Measurements from ENCODE around the gene CFAP299. TPM values are rescaled to one million over a fixed set of nuclear protein-coding genes. Genes with fewer than 3 reads are reported as not detected.
"Not testable (repeated sequence)": the region's sequence is repeated elsewhere in the genome, so short reads cannot be mapped to it uniquely, and the experiment has no call there.

The CFAP299 gene
- total and polyA plus RNA-seq, 4 experiments from 2014 or later = not detected

GRCh38 chr4:80311130-80311529, 24.4 kb upstream of the CFAP299 start:
- CTCF ChIA-PET (ENCODE audit: partially characterized antibody) = no interaction called here
- H3K27me3 Mint-ChIP-seq = peaks cover 11 to 15% of the 10 kb centered on the region in 2 donors

GRCh38 chr4:80312124-80312523, 23.4 kb upstream of the CFAP299 start:
- H3K27ac Mint-ChIP-seq = no peak overlapping the region
- H3K4me1 Mint-ChIP-seq = no peaks in the 10 kb centered on the region
- intact Hi-C loops (cut with micrococcal nuclease) = no loop called here
- peaks cover 8% of the 10 kb centered on the region in 2 donors for H3K27me3 Mint-ChIP-seq
- no peaks in the 10 kb centered on the region for H3K9me3 ChIP-seq (ENCODE audit: control insufficient read depth in 1 of 2, low read length in 2 of 2)
- ChIA-PET CTCF (ENCODE audit: partially characterized antibody) (no interaction called here), POLR2A (ENCODE audit: partially characterized antibody) (no interaction called here)
- no peaks in the 10 kb centered on the region for H3K4me1 ChIP-seq (ENCODE audit: insufficient read depth, low read length)
- H3K4me3 Mint-ChIP-seq = no peak overlapping the region
- H3K36me3 Mint-ChIP-seq = no peaks in the 10 kb centered on the region
- no peak overlapping the region for H3K27ac ChIP-seq (ENCODE audit: low read depth, low read length)
- no peaks in the 10 kb centered on the region for H3K27me3 ChIP-seq (ENCODE audit: insufficient read depth, low read length)
- DNase-seq = no peak
- H3K4me3 ChIP-seq (ENCODE audit: low read length in 2 of 2) = no peak overlapping the region
- H3K36me3 ChIP-seq (ENCODE audit: insufficient read depth, low read length) = no peaks in the 10 kb centered on the region
- no peaks in the 10 kb centered on the region for H3K9me3 Mint-ChIP-seq

More at GRCh38 chr4:80311130-80311529, 24.4 kb upstream of the CFAP299 start:
- H3K27ac Mint-ChIP-seq = no peak overlapping the region
- no peak overlapping the region for H3K4me3 Mint-ChIP-seq
- Histone ChIP-seq H3K9me3 (ENCODE audit: control insufficient read depth in 1 of 2, low read length in 2 of 2) (no peaks in the 10 kb centered on the region), H3K4me1 (ENCODE audit: insufficient read depth, low read length) (no peaks in the 10 kb centered on the region), H3K27ac (ENCODE audit: low read depth, low read length) (no peak overlapping the region), H3K4me3 (ENCODE audit: low read length in 2 of 2) (no peak overlapping the region), H3K36me3 (ENCODE audit: insufficient read depth, low read length) (no peaks in the 10 kb centered on the region), H3K27me3 (ENCODE audit: insufficient read depth, low read length) (no peaks in the 10 kb centered on the region)
- no peak for DNase-seq
- no peaks in the 10 kb centered on the region for H3K9me3 Mint-ChIP-seq
- POLR2A ChIA-PET (ENCODE audit: partially characterized antibody) = no interaction called here
- intact Hi-C loops (cut with micrococcal nuclease) = no loop called here
- H3K4me1 Mint-ChIP-seq = no peaks in the 10 kb centered on the region
- H3K36me3 Mint-ChIP-seq = no peaks in the 10 kb centered on the region

- no peak overlapping the region for H3K27ac Mint-ChIP-seq
- H3K27me3 Mint-ChIP-seq = peaks cover 3 to 5% of the 10 kb centered on the region in 2 donors
Observed at GRCh38 chr4:80313627-80314026, 21.9 kb upstream of the CFAP299 start.

GRCh38 chr4:80315848-80316247, 19.7 kb upstream of the CFAP299 start:
- intact Hi-C loops (cut with micrococcal nuclease); H3K36me3 ChIP-seq (ENCODE audit: insufficient read depth, low read length); H3K4me1 ChIP-seq (ENCODE audit: insufficient read depth, low read length); POLR2A ChIA-PET (ENCODE audit: partially characterized antibody); H3K27ac Mint-ChIP-seq; H3K4me1 Mint-ChIP-seq; H3K36me3 Mint-ChIP-seq; H3K9me3 Mint-ChIP-seq; H3K27me3 ChIP-seq (ENCODE audit: insufficient read depth, low read length); H3K4me3 ChIP-seq (ENCODE audit: low read length in 2 of 2); DNase-seq; H3K4me3 Mint-ChIP-seq; H3K27ac ChIP-seq (ENCODE audit: low read depth, low read length); CTCF ChIA-PET (ENCODE audit: partially characterized antibody); H3K9me3 ChIP-seq (ENCODE audit: control insufficient read depth in 1 of 2, low read length in 2 of 2): not testable (repeated sequence)
- H3K27me3 Mint-ChIP-seq = peaks cover 7 to 13% of the 10 kb centered on the region in 2 donors

More at GRCh38 chr4:80313627-80314026, 21.9 kb upstream of the CFAP299 start:
- POLR2A ChIA-PET (ENCODE audit: partially characterized antibody) = no interaction called here
- Mint-ChIP-seq H3K4me3 (no peak overlapping the region), H3K36me3 (no peaks in the 10 kb centered on the region), H3K9me3 (no peaks in the 10 kb centered on the region), H3K4me1 (no peaks in the 10 kb centered on the region)
- H3K4me3 ChIP-seq (ENCODE audit: low read length in 2 of 2) = no peak overlapping the region
- no peak overlapping the region for H3K27ac ChIP-seq (ENCODE audit: low read depth, low read length)
- H3K27me3 ChIP-seq (ENCODE audit: insufficient read depth, low read length) = no peaks in the 10 kb centered on the region
- H3K36me3 ChIP-seq (ENCODE audit: insufficient read depth, low read length) = no peaks in the 10 kb centered on the region
- no peaks in the 10 kb centered on the region for H3K9me3 ChIP-seq (ENCODE audit: control insufficient read depth in 1 of 2, low read length in 2 of 2)
- intact Hi-C loops (cut with micrococcal nuclease) = no loop called here
- DNase-seq = no peak
- CTCF ChIA-PET (ENCODE audit: partially characterized antibody) = no interaction called here
- no peaks in the 10 kb centered on the region for H3K4me1 ChIP-seq (ENCODE audit: insufficient read depth, low read length)

GRCh38 chr4:80321341-80321740, 14.2 kb upstream of the CFAP299 start:
- Histone ChIP-seq H3K4me1 (ENCODE audit: insufficient read depth, low read length) (no peaks in the 10 kb centered on the region), H3K4me3 (ENCODE audit: low read length in 2 of 2) (no peak overlapping the region), H3K27me3 (ENCODE audit: insufficient read depth, low read length) (no peaks in the 10 kb centered on the region), H3K36me3 (ENCODE audit: insufficient read depth, low read length) (no peaks in the 10 kb centered on the region), H3K9me3 (ENCODE audit: control insufficient read depth in 1 of 2, low read length in 2 of 2) (no peaks in the 10 kb centered on the region), H3K27ac (ENCODE audit: low read depth, low read length) (no peak overlapping the region)
- Mint-ChIP-seq H3K27me3 (peaks cover 6 to 23% of the 10 kb centered on the region in 2 donors), H3K4me3 (no peak overlapping the region), H3K9me3 (peaks cover 0 to 2% (median 0%) of the 10 kb centered on the region in 8 donors), H3K27ac (no peak overlapping the region), H3K36me3 (no peaks in the 10 kb centered on the region), H3K4me1 (no peaks in the 10 kb centered on the region)
- intact Hi-C loops (cut with micrococcal nuclease) = no loop called here
- DNase-seq = no peak
- POLR2A ChIA-PET (ENCODE audit: partially characterized antibody) = no interaction called here
- CTCF ChIA-PET (ENCODE audit: partially characterized antibody) = no interaction called here

GRCh38 chr4:80321776-80322175, 13.8 kb upstream of the CFAP299 start:
- no peaks in the 10 kb centered on the region for H3K36me3 ChIP-seq (ENCODE audit: insufficient read depth, low read length)
- H3K4me1 Mint-ChIP-seq = no peaks in the 10 kb centered on the region
- H3K9me3 ChIP-seq (ENCODE audit: control insufficient read depth in 1 of 2, low read length in 2 of 2) = no peaks in the 10 kb centered on the region
- H3K9me3 Mint-ChIP-seq = peaks cover 0 to 2% (median 0%) of the 10 kb centered on the region in 8 donors
- H3K4me3 Mint-ChIP-seq = no peak overlapping the region
- H3K27ac Mint-ChIP-seq = no peak overlapping the region
- POLR2A ChIA-PET (ENCODE audit: partially characterized antibody) = no interaction called here
- intact Hi-C loops (cut with micrococcal nuclease) = no loop called here
- H3K36me3 Mint-ChIP-seq = no peaks in the 10 kb centered on the region
- no peaks in the 10 kb centered on the region for H3K27me3 ChIP-seq (ENCODE audit: insufficient read depth, low read length)
- no peak overlapping the region for H3K27ac ChIP-seq (ENCODE audit: low read depth, low read length)
- peaks cover 6 to 23% of the 10 kb centered on the region in 2 donors for H3K27me3 Mint-ChIP-seq
- H3K4me1 ChIP-seq (ENCODE audit: insufficient read depth, low read length) = no peaks in the 10 kb centered on the region
- DNase-seq = peak in 1 of 5 donors; percentile 27
- no peak overlapping the region for H3K4me3 ChIP-seq (ENCODE audit: low read length in 2 of 2)
- CTCF ChIA-PET (ENCODE audit: partially characterized antibody) = no interaction called here

GRCh38 chr4:80322716-80323115, 12.8 kb upstream of the CFAP299 start:
- H3K4me3 Mint-ChIP-seq = no peak overlapping the region
- CTCF ChIA-PET (ENCODE audit: partially characterized antibody) = no interaction called here
- no peak overlapping the region for H3K27ac ChIP-seq (ENCODE audit: low read depth, low read length)

GRCh38 chr4:80324171-80324570, 11.4 kb upstream of the CFAP299 start:
- H3K36me3 ChIP-seq (ENCODE audit: insufficient read depth, low read length) = no peaks in the 10 kb centered on the region
- Mint-ChIP-seq H3K4me1 (no peaks in the 10 kb centered on the region), H3K27ac (no peak overlapping the region), H3K27me3 (peaks cover 4 to 19% of the 10 kb centered on the region in 2 donors), H3K4me3 (no peak overlapping the region), H3K36me3 (no peaks in the 10 kb centered on the region), H3K9me3 (peaks cover 0 to 2% (median 0%) of the 10 kb centered on the region in 8 donors)
- intact Hi-C loops (cut with micrococcal nuclease) = no loop called here
- ChIA-PET POLR2A (ENCODE audit: partially characterized antibody) (no interaction called here), CTCF (ENCODE audit: partially characterized antibody) (no interaction called here)
- H3K4me1 ChIP-seq (ENCODE audit: insufficient read depth, low read length) = no peaks in the 10 kb centered on the region
- H3K27me3 ChIP-seq (ENCODE audit: insufficient read depth, low read length) = no peaks in the 10 kb centered on the region
- no peak overlapping the region for H3K4me3 ChIP-seq (ENCODE audit: low read length in 2 of 2)
- no peaks in the 10 kb centered on the region for H3K9me3 ChIP-seq (ENCODE audit: control insufficient read depth in 1 of 2, low read length in 2 of 2)
- H3K27ac ChIP-seq (ENCODE audit: low read depth, low read length) = no peak overlapping the region
- DNase-seq = no peak

More at GRCh38 chr4:80322716-80323115, 12.8 kb upstream of the CFAP299 start:
- Histone ChIP-seq H3K4me1 (ENCODE audit: insufficient read depth, low read length) (no peaks in the 10 kb centered on the region), H3K27me3 (ENCODE audit: insufficient read depth, low read length) (no peaks in the 10 kb centered on the region), H3K9me3 (ENCODE audit: control insufficient read depth in 1 of 2, low read length in 2 of 2) (no peaks in the 10 kb centered on the region), H3K36me3 (ENCODE audit: insufficient read depth, low read length) (no peaks in the 10 kb centered on the region), H3K4me3 (ENCODE audit: low read length in 2 of 2) (no peak overlapping the region)
- intact Hi-C loops (cut with micrococcal nuclease) = no loop called here
- POLR2A ChIA-PET (ENCODE audit: partially characterized antibody) = no interaction called here
- DNase-seq = no peak
- Mint-ChIP-seq H3K9me3 (peaks cover 0 to 2% (median 0%) of the 10 kb centered on the region in 8 donors), H3K27ac (no peak overlapping the region), H3K27me3 (peaks cover 4 to 21% of the 10 kb centered on the region in 2 donors), H3K36me3 (no peaks in the 10 kb centered on the region), H3K4me1 (no peaks in the 10 kb centered on the region)

All from CD4-positive, alpha-beta memory T cell (primary cell).